Progenitor cell of endocrine pancreas (in vitro differentiated cells): ENCODE data around the gene DCAF11. TPM values are rescaled to one million over a fixed set of nuclear protein-coding genes. Genes with fewer than 3 reads are reported as not detected.

Experiments used
- DNase-seq: peaks from one replicate; pipeline ENCODE4 v3.0.0; 2021; ENCODE audit warnings: low spot score; ENCODE audit not compliant: unreplicated experiment
- H3K27ac Mint-ChIP-seq: 2 replicates; pipeline ENCODE4 v1.8.0; 2021; ENCODE audit warnings: mild to moderate bottlenecking, moderate library complexity, mixed read lengths
- H3K27me3 Mint-ChIP-seq: 2 replicates; pipeline ENCODE4 v1.8.0; 2021; ENCODE audit warnings: mixed read lengths
- H3K36me3 Mint-ChIP-seq: 2 replicates; pipeline ENCODE4 v1.8.0; 2022; ENCODE audit warnings: mixed read lengths; ENCODE audit not compliant: insufficient read depth
- H3K4me1 Mint-ChIP-seq: 2 replicates; pipeline ENCODE4 v1.8.0; 2021; ENCODE audit warnings: low read depth, mixed read lengths
- H3K4me3 Mint-ChIP-seq: 2 replicates; pipeline ENCODE4 v1.8.0; 2021; ENCODE audit warnings: low read depth, mild to moderate bottlenecking, moderate library complexity, mixed read lengths
- H3K9me3 Mint-ChIP-seq: 2 replicates; pipeline ENCODE4 v1.8.0; 2021; ENCODE audit warnings: low read depth, mixed read lengths
- total RNA-seq: library from RNA; stranded (reverse); gene quantifications from 2 replicates; pipeline ENCODE4 v1.2.1, GENCODE V29; 2021
- TF ChIP-seq, protein P1 (sequence below): fragments of 200-600 bp; sonication (generic); IDR thresholded peaks from one replicate; pipeline ENCODE4 v1.5.0; 2021; ENCODE audit warnings: antibody characterized with exemption, mild to moderate bottlenecking; ENCODE audit not compliant: unreplicated experiment

The DCAF11 gene
- total RNA-seq, 1 donor from 2014 or later = 79.7 TPM

DNA sequence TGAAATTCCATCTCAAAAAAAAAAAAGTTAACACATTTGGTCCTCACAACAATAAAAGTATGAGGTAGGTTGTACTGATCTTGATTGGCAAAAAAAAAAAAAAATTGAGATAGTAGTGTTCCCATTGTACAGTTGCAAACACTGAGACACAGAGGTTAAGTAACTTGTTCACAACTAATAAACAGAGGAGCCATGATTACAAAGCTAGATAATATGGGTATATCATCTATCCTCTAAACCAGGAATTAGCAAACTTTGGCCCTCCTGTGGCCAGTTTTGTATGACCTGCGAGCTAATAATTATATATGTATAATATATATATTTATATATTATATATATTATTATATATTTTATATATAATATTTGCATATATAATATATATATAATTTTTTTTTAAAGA lies 19.2 kb downstream of the DCAF11 start:
- no peak overlapping the region for H3K4me3 Mint-ChIP-seq
- H3K9me3 Mint-ChIP-seq = no peaks in the 10 kb centered on the region
- DNase-seq = no peak
- H3K27me3 Mint-ChIP-seq = no peaks in the 10 kb centered on the region
- H3K27ac Mint-ChIP-seq = no peak overlapping the region
- peaks cover 16% of the 10 kb centered on the region for H3K4me1 Mint-ChIP-seq
- H3K36me3 Mint-ChIP-seq = peaks cover 5% of the 10 kb centered on the region
- TF ChIP-seq, protein P1, sequence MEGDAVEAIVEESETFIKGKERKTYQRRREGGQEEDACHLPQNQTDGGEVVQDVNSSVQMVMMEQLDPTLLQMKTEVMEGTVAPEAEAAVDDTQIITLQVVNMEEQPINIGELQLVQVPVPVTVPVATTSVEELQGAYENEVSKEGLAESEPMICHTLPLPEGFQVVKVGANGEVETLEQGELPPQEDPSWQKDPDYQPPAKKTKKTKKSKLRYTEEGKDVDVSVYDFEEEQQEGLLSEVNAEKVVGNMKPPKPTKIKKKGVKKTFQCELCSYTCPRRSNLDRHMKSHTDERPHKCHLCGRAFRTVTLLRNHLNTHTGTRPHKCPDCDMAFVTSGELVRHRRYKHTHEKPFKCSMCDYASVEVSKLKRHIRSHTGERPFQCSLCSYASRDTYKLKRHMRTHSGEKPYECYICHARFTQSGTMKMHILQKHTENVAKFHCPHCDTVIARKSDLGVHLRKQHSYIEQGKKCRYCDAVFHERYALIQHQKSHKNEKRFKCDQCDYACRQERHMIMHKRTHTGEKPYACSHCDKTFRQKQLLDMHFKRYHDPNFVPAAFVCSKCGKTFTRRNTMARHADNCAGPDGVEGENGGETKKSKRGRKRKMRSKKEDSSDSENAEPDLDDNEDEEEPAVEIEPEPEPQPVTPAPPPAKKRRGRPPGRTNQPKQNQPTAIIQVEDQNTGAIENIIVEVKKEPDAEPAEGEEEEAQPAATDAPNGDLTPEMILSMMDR = no peak

DNA sequence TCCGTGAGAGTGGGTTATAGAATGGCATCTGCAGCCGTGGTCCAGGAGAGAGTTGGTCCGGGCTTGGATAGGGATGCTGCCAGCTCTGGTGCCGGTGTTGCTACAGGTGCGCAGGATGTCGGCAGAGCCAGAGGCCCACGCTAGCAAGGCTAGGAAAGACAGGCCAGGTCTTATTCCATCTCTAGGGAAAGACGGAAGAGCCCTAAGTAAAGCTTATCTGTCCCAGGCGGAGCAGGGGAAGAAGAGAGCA lies 20.9 kb downstream of the DCAF11 start:
- Mint-ChIP-seq H3K27me3 (no peaks in the 10 kb centered on the region), H3K9me3 (no peaks in the 10 kb centered on the region), H3K4me3 (peak overlapping the region; percentile 89), H3K4me1 (peaks cover 24% of the 10 kb centered on the region), H3K36me3 (peaks cover 5% of the 10 kb centered on the region), H3K27ac (peak overlapping the region; percentile 88)
- DNase-seq = no peak
- TF ChIP-seq, protein P1 = no peak

DNA sequence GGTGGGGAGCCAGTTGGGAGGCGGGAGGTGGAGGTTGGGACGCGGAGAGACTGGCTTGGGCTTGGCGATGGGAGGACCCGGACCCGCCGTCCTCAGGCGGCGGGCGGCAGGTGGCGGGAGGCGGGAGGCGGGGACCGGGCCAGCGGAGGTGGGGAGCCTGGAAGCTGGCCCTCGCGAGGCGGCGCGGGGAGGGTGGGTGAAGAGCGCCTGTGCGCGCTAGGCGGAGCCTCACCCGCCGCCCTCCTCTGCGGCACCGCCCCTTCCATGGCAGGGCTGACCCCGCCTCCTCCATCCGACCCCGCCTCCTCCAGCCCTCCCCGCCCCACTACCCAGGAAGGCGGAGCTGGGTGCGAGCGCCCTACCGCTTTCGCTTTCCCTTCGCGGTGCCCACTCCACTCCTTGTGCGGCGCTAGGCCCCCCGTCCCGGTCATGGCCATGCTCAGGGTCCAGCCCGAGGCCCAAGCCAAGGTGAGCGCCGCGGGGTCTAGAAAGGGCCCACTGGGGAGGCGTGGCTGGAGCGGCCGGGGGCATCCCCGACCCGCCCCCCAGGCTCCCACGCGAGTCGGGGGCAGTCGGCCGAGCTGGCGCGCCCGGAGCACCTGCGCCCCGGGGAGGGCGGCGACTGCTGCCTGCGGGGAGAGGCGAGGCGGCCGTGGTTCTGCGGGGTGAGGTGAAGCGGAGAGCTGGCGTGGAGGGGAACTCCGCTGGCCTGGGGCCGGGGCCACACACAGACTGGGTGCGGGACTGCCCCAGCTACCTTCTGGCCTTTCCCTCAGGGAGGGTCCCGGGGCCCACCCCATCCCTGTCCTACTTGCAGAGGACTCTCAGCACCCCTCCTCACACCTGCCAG lies 21.5 kb downstream of the DCAF11 start, which contains the start of gene PSME1:
PSME1 (plus strand) TSS at position 361 of the 850 bp plus-strand sequence; CDS start at position 430, 69 bp downstream.
- Mint-ChIP-seq H3K27ac (peak within 1 kb of the TSS; percentile 88), H3K4me1 (peaks cover 25% of the 10 kb centered on the region), H3K27me3 (no peaks in the 10 kb centered on the region)

DNA sequence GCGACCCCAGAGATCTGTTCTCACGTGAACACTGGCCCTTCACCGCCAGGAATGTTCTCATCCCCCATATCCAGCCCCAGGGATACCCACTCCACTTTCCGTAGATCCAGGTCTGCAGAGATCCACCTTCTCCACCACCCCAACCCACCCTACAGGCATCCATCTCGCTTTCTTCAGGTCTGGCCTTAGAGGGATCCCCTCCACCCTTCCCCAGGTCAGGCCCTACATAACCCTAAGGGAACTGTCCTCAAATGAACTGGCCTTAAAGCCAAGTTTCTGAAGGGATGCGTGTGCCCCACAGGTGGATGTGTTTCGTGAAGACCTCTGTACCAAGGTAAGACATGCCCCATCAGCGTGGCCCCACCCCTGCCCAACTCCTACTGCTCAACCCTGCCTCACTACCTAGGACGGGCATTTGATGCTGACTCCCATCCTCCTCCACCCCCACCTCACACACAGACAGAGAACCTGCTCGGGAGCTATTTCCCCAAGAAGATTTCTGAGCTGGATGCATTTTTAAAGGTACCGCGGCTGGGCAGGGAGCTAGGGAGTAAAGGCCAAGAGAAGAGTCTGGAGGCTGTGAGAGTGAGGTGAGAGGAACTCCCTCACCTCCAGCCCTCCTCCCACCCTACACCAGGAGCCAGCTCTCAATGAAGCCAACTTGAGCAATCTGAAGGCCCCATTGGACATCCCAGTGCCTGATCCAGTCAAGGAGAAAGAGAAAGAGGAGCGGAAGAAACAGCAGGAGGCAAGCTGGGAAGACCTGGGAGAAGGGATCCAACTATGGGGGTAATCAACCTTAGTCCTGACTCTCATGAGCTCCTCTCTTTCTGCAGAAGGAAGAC lies 22.3 kb downstream of the DCAF11 start:
- Mint-ChIP-seq H3K27me3 (no peaks in the 10 kb centered on the region), H3K4me1 (peaks cover 27% of the 10 kb centered on the region), H3K36me3 (peaks cover 5% of the 10 kb centered on the region), H3K4me3 (peak overlapping the region; percentile 89), H3K27ac (peak overlapping the region; percentile 20), H3K9me3 (no peaks in the 10 kb centered on the region)
- TF ChIP-seq, protein P1 = no peak
- DNase-seq = no peak

More for the DNA sequence above, 21.5 kb downstream of the DCAF11 start, which contains the start of gene PSME1:
- Mint-ChIP-seq H3K36me3 (peaks cover 5% of the 10 kb centered on the region), H3K4me3 (peak within 1 kb of the TSS; percentile 89), H3K9me3 (no peaks in the 10 kb centered on the region)
- TF ChIP-seq, protein P1 = no peak
- DNase-seq = peak; percentile 87
